Prostate gland (tissue), 2 donors: ENCODE measurements around the gene NOP53.

Experiments
- POLR2A ChIP-seq: fragments of 450-650 bp; IDR thresholded peaks from one replicate; pipeline ENCODE4 v1.6.1; 2016; ENCODE audit warnings: antibody characterized with exemption, mild to moderate bottlenecking
- TF ChIP-seq, protein P1 (sequence below), 4 experiments: fragments of 200-600 bp in 2 of 4; fragments of 450-650 bp in 2 of 4; sonication (generic) in 2 of 4; IDR thresholded peaks; 1 replicate in 3 of 4; 2 replicates in 1 of 4; pipeline ENCODE4 v1.5.1; 2016 to 2019; ENCODE audit warnings: antibody characterized with exemption in 4 of 4, mild to moderate bottlenecking in 2 of 4, moderate library complexity in 2 of 4

GRCh38 chr19:47703301-47703700, 42.0 kb upstream of the NOP53 start:
- TF ChIP-seq, protein P1, sequence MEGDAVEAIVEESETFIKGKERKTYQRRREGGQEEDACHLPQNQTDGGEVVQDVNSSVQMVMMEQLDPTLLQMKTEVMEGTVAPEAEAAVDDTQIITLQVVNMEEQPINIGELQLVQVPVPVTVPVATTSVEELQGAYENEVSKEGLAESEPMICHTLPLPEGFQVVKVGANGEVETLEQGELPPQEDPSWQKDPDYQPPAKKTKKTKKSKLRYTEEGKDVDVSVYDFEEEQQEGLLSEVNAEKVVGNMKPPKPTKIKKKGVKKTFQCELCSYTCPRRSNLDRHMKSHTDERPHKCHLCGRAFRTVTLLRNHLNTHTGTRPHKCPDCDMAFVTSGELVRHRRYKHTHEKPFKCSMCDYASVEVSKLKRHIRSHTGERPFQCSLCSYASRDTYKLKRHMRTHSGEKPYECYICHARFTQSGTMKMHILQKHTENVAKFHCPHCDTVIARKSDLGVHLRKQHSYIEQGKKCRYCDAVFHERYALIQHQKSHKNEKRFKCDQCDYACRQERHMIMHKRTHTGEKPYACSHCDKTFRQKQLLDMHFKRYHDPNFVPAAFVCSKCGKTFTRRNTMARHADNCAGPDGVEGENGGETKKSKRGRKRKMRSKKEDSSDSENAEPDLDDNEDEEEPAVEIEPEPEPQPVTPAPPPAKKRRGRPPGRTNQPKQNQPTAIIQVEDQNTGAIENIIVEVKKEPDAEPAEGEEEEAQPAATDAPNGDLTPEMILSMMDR (IDR thresholded peaks at IDR 0.05) = no peak
- TF ChIP-seq POLR2A = no peak
